Sigmoid colon (tissue), 4 donors: ENCODE measurements around the gene ESRRB.

Experiments used
- CTCF ChIP-seq, 4 experiments: fragments of 450-650 bp in 3 of 4; fragments of 200-600 bp in 1 of 4; IDR thresholded peaks; one replicate each; pipeline ENCODE4 v1.5.1; 2016 to 2019; ENCODE audit warnings: antibody characterized with exemption in 4 of 4, mild to moderate bottlenecking in 3 of 4, moderate library complexity in 2 of 4
- EP300 ChIP-seq, 4 donors: sonication (generic); formaldehyde crosslinking; IDR thresholded peaks; one replicate each; pipeline ENCODE4 v1.6.1; 2017; ENCODE audit warnings: antibody characterized with exemption in 4 of 4
- POLR2A ChIP-seq, 2 donors: fragments of 450-650 bp; IDR thresholded peaks; one replicate each; pipeline ENCODE4 v1.6.1; 2016; ENCODE audit warnings: antibody characterized with exemption in 2 of 2, mild to moderate bottlenecking in 2 of 2, moderate library complexity in 2 of 2
- POLR2AphosphoS5 ChIP-seq, 4 donors: sonication (generic); formaldehyde crosslinking; IDR thresholded peaks; one replicate each; pipeline ENCODE4 v1.6.1; 2017; ENCODE audit warnings: antibody characterized with exemption in 4 of 4

DNA sequence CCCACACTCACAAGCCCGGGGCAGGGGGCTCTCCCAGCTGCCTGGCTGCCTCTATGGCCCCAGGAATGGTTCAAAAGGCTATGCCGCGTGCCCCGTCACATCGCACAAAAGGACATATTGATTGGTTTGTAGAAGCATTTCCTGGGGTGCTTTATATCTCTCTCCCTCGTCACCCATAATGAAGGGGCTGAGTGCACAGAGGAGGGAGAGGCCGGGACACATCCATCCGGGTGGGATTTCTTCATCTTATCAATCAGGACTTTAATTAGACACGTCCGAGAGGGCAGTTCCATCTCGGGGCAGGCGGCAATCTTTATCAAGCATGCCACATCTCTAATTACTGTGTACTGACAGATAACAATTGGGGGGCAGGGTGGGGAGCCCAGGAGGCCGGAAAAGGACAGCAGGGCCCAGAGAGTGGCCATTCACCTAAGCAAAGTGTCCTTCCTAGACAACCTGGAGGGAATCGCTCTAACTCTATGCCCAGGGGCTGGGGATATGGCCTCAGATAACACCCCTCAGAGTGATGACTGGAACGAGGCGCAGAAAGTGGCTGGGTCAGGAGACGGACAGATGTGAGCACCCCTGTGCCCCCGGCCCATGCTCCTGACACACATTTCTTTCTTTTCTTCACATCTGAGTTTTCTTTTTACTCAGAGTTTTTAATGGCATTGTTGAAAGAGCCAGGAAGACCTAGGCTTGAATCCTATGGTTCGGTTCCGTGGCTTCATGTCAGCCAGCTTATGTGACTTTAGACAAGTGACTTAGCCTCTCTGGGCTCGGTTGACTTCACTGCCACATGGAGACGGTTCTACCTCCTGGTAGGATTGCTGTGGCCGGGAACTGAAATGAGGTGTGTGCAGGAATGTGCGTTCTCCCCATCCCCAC, 36.0 kb upstream of the ESRRB start:
- no peak for TF ChIP-seq POLR2A (IDR thresholded peaks at IDR 0.05)
- no peak for TF ChIP-seq CTCF (IDR thresholded peaks at IDR 0.05)
- TF ChIP-seq EP300 (IDR thresholded peaks at IDR 0.05) = no peak
- no peak for TF ChIP-seq POLR2AphosphoS5 (IDR thresholded peaks at IDR 0.05)
